T-cell (primary cell): ENCODE results near the gene EPN1. TPM values are rescaled to one million over a fixed set of nuclear protein-coding genes. Genes with fewer than 3 reads are reported as not detected.
A peak's percentile ranks its signal among the peaks of the same experiment; 100 is the strongest.

Experiments used
- ATAC-seq, 4 experiments: fragments of 200-7000 bp in 3 of 4; fragments of 150-1000 bp in 1 of 4; cut with Tn5 transposase; replicated peaks in 1 of 4; 1 replicate in 3 of 4; 2 replicates in 1 of 4; pipeline ENCODE4 v1.10.0; 2021; ENCODE audit warnings: moderate library complexity in 3 of 4, mild to moderate bottlenecking in 2 of 4, moderate number of reproducible peaks in 1 of 4
- CTCF ChIA-PET, 2 donors: fragments of 300-600 bp; sonication (Branson Sonifier 250); formaldehyde crosslinking; loops; one replicate each; lab custom pipeline; 2022; ENCODE audit warnings: antibody characterized with exemption in 2 of 2; lab: Charles Lee
- POLR2A ChIA-PET, 2 donors: fragments of 300-600 bp; sonication (Branson Sonifier 250); formaldehyde crosslinking; loops; one replicate each; lab custom pipeline; 2022; ENCODE audit warnings: antibody characterized with exemption in 2 of 2; lab: Charles Lee
- DNase-seq, 35 experiments: peaks; one replicate each; pipeline versions ENCODE4 v3.0.0 to v3.0.0-alpha.2; 2013 to 2023
- H3K27ac ChIP-seq: one replicate; pipeline ENCODE4 v1.5.1; 2013; ENCODE audit warnings: low read length
- H3K27me3 ChIP-seq, 2 experiments: replicated peaks in 1 of 2; 1 replicate in 1 of 2; 2 replicates in 1 of 2; pipeline versions ENCODE4 v1.6.1 to v1.7.0; 2013; ENCODE audit warnings: low read length in 1 of 2, mixed read lengths in 1 of 2; ENCODE audit not compliant: control insufficient read depth in 2 of 2, insufficient read depth in 2 of 2; ENCODE audit errors: extremely low read depth in 1 of 2
- H3K36me3 ChIP-seq, 2 donors: 1 replicate in 1 of 2; 2 replicates in 1 of 2; pipeline versions ENCODE4 v1.6.1 to v1.7.0; 2013; ENCODE audit warnings: low read length in 1 of 2; ENCODE audit not compliant: control insufficient read depth in 2 of 2, insufficient read depth in 1 of 2; ENCODE audit errors: extremely low read depth in 1 of 2
- H3K4me1 ChIP-seq, 2 experiments: 1 replicate in 1 of 2; 2 replicates in 1 of 2; pipeline versions ENCODE4 v1.6.1 to v1.7.0; 2013; ENCODE audit warnings: low read length in 2 of 2, mixed read lengths in 1 of 2; ENCODE audit not compliant: insufficient read depth in 2 of 2, control insufficient read depth in 1 of 2; ENCODE audit errors: extremely low read depth in 1 of 2
- H3K4me3 ChIP-seq, 2 donors: 1 replicate in 1 of 2; 2 replicates in 1 of 2; pipeline versions ENCODE4 v1.5.1 to v1.7.0; 2013; ENCODE audit warnings: mild to moderate bottlenecking in 2 of 2, low read length in 1 of 2, moderate library complexity in 1 of 2; ENCODE audit not compliant: control insufficient read depth in 1 of 2; ENCODE audit errors: extremely low read depth in 1 of 2
- H3K9me3 ChIP-seq: 2 replicates; pipeline ENCODE4 v1.7.0; 2013
- H3K27ac Mint-ChIP-seq, 2 donors: one replicate each; pipeline ENCODE4 v1.8.0; 2020 to 2021; ENCODE audit warnings: mild to moderate bottlenecking in 2 of 2, mixed read lengths in 2 of 2
- H3K27me3 Mint-ChIP-seq, 2 donors: one replicate each; pipeline ENCODE4 v1.8.0; 2021 to 2022; ENCODE audit warnings: mixed read lengths in 2 of 2
- H3K36me3 Mint-ChIP-seq: one replicate; pipeline ENCODE4 v1.8.0; 2021; ENCODE audit warnings: mixed read lengths
- H3K4me1 Mint-ChIP-seq, 3 donors: one replicate each; pipeline ENCODE4 v1.8.0; 2020 to 2022; ENCODE audit warnings: mixed read lengths in 3 of 3, mild to moderate bottlenecking in 1 of 3
- H3K4me3 Mint-ChIP-seq, 3 donors: one replicate each; pipeline ENCODE4 v1.8.0; 2020 to 2022; ENCODE audit warnings: mild to moderate bottlenecking in 3 of 3, mixed read lengths in 3 of 3, moderate library complexity in 3 of 3
- H3K9me3 Mint-ChIP-seq, 3 donors: one replicate each; pipeline ENCODE4 v1.8.0; 2020 to 2022; ENCODE audit warnings: mixed read lengths in 3 of 3
- WGBS: methylation state at CpG from one replicate; pipeline ENCODE4 v1.1.5; 2013; ENCODE audit warnings: missing lambda C conversion rate; ENCODE audit not compliant: insufficient coverage; 5-methylcytosine and 5-hydroxymethylcytosine counted together
- total RNA-seq, 35 experiments: library from RNA in 6 of 35; stranded (reverse) in 6 of 35; fragments of 120-200 nt in 1 of 35; gene quantifications; one replicate each; pipeline versions ENCODE4 v1.2.1 to v1.2.4 and lab custom pipeline; 2013 to 2026

EPN1 gene
- total RNA-seq, 5 donors from 2014 or later (not counting 1 experiment from before 2014, with no cell fraction given): 32.6 to 75.2 (median 60.6) TPM

GRCh38 chr19:55673465-55673864 is 1.6 kb upstream of the EPN1 start:
- Histone ChIP-seq H3K36me3 (peaks cover 21 to 34% of the 10 kb centered on the region in 2 donors), H3K27ac (peak overlapping the region; percentile 23), H3K4me3 (no peak overlapping the region), H3K4me1 (peaks cover 10 to 70% of the 10 kb centered on the region in 2 experiments), H3K9me3 (no peaks in the 10 kb centered on the region), H3K27me3 (no peaks in the 10 kb centered on the region)
- Mint-ChIP-seq H3K27ac (peak overlapping the region; percentile 52 to 86), H3K4me1 (peaks cover 64 to 66% (median 64%) of the 10 kb centered on the region in 3 donors), H3K9me3 (no peaks in the 10 kb centered on the region), H3K27me3 (no peaks in the 10 kb centered on the region), H3K36me3 (peaks cover 31% of the 10 kb centered on the region), H3K4me3 (peak overlapping the region in 2 of 3 donors; percentile 46 to 57)
- DNase-seq: no peak
- 83% methylated on average over 1 of the region's 9 CpGs for WGBS
- ChIA-PET POLR2A (no interaction called here), CTCF (interaction anchor here (0.5 to 0.9 kb wide), 5 partner anchors 11 to 480 kb away, joined by 3 to 4 read pairs (median 3); no protein-coding TSS in a partner anchor)
- no peak for ATAC-seq

DNA sequence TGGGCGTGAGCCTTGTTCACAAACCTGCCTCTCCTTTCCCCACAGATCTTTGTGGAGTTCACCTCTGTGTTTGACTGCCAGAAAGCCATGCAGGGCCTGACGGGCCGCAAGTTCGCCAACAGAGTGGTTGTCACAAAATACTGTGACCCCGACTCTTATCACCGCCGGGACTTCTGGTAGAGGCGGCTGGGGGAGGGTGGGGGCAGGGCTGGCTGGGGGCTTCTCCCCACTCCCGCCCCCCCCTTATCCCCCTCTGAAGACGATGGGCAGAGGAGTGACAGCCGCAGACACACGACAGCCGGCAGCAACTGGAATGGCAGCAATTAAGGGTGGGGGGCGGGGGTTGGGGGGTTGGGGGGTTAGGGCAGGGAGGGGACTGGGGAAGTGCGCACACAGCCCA is 1.1 kb upstream of the EPN1 start:
- DNase-seq: no peak
- CTCF ChIA-PET: interaction anchor here in 1 of 2 donors (0.7 kb wide), 1 partner anchor 481 kb away, joined by 3 read pairs; no protein-coding TSS in a partner anchor

GRCh38 chr19:55674459-55674840 is 576 bp upstream of the EPN1 start:
- Mint-ChIP-seq H3K4me1 (peaks cover 68 to 73% (median 70%) of the 10 kb centered on the region in 3 donors), H3K4me3 (peak overlapping the region; percentile 61 to 95 (median 68)), H3K27me3 (no peaks in the 10 kb centered on the region), H3K9me3 (no peaks in the 10 kb centered on the region), H3K36me3 (peaks cover 38% of the 10 kb centered on the region), H3K27ac (peak overlapping the region; percentile 57 to 74)
- Histone ChIP-seq H3K27me3 (no peaks in the 10 kb centered on the region), H3K4me1 (peaks cover 10 to 71% of the 10 kb centered on the region in 2 experiments), H3K27ac (peak overlapping the region; percentile 82), H3K36me3 (peaks cover 26 to 34% of the 10 kb centered on the region in 2 donors), H3K9me3 (no peaks in the 10 kb centered on the region), H3K4me3 (peak overlapping the region in 1 of 2 donors; percentile 75)
- DNase-seq (no peak), ATAC-seq (no peak)
- ChIA-PET POLR2A (no interaction called here), CTCF (no interaction called here)
- WGBS: 25% methylated on average over 11 of the region's 17 CpGs

More for the DNA sequence above, 1.1 kb upstream of the EPN1 start:
- POLR2A ChIA-PET: no interaction called here
- H3K4me1 ChIP-seq: peaks cover 10 to 70% of the 10 kb centered on the region in 2 experiments
- no peaks in the 10 kb centered on the region for H3K9me3 ChIP-seq
- ATAC-seq: no peak
- H3K4me3 ChIP-seq: no peak overlapping the region
- H3K4me1 Mint-ChIP-seq: peaks cover 67 to 70% (median 68%) of the 10 kb centered on the region in 3 donors
- H3K27me3 Mint-ChIP-seq: no peaks in the 10 kb centered on the region
- H3K9me3 Mint-ChIP-seq: no peaks in the 10 kb centered on the region
- peaks cover 25 to 34% of the 10 kb centered on the region in 2 donors for H3K36me3 ChIP-seq
- no peaks in the 10 kb centered on the region for H3K27me3 ChIP-seq
- H3K27ac ChIP-seq: peak overlapping the region; percentile 82
- H3K4me3 Mint-ChIP-seq: peak overlapping the region; percentile 46 to 95 (median 57)
- H3K27ac Mint-ChIP-seq: peak overlapping the region; percentile 7 to 86
- H3K36me3 Mint-ChIP-seq: peaks cover 35% of the 10 kb centered on the region
- whole genome bisulfite sequencing: no CpG with 5 or more reads among the region's 15 CpGs

DNA sequence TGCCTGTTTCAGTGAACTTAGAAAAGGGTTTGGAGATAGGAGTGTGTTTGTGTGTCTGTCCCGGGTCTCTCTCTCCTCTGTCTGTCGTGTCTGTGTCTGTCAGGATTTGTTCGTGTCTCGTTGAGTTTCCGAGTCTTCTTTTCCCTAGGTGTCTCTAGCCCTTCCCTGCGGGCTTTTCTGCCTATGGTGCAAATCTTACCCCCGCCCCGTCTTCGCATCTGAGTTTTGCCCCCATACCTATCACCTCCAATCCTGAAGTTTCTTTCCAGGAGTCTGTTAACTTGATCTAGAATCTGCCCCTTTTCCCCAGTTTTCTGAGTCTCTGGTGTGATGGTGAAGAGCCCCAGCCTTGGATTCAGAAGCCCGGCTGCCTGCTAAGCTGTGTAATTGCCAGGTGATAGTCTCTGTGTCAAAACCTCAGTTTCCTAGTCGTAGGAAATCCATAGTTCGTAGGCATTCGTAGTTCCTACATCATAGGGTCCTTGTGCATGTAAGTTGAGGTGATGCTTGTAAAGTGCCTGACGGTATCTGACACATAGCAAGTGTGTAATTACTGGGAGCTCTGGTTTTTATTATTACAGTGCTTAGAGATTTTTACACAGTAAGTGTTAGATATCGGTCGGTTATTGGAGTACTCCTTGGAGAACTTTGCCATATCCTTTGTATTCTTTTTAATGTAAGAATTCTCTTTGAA is 782 bp downstream of the EPN1 start:
- Histone ChIP-seq H3K9me3 (no peaks in the 10 kb centered on the region), H3K4me1 (peaks cover 10 to 70% of the 10 kb centered on the region in 2 experiments), H3K27me3 (no peaks in the 10 kb centered on the region), H3K27ac (peak overlapping the region; percentile 72), H3K4me3 (peak overlapping the region; percentile 75 to 91), H3K36me3 (peaks cover 16 to 34% of the 10 kb centered on the region in 2 donors)
- 10% methylated on average over 7 of the region's 16 CpGs for WGBS
- H3K27me3 Mint-ChIP-seq: no peaks in the 10 kb centered on the region
- peak overlapping the region; percentile 95 for H3K27ac Mint-ChIP-seq
- H3K4me1 Mint-ChIP-seq: peaks cover 65 to 77% (median 72%) of the 10 kb centered on the region in 3 donors
- ChIA-PET POLR2A (interaction anchor here in 1 of 2 donors (0.5 kb wide), 1 partner anchor 52 kb away, joined by 9 read pairs; the partner anchor contains the start of gene ZNF784), CTCF (no interaction called here)
- no peaks in the 10 kb centered on the region for H3K9me3 Mint-ChIP-seq
- H3K36me3 Mint-ChIP-seq: peaks cover 35% of the 10 kb centered on the region
- H3K4me3 Mint-ChIP-seq: peak overlapping the region; percentile 95 to 98 (median 96)
- DNase-seq: no peak
- ATAC-seq: no peak

DNA sequence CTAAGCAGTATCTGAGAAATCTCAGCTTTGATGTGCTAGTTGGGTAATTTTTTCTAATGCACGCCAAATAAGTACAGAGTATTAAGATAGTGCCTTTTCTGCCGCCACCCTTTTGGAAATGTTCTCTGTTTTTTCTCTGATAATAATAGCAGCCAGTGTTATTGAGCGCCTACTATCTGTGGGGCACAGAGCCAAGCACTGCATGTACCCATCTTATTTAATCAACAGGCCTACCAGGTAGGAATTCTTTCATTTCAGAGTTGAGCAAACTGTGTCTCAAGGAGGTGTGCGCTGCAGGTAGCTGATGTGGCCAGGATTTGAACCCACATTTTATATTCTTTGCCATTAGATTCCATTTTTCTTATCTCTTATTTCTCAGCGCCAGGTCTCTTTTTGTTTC is 1.4 kb downstream of the EPN1 start:
- H3K4me3 Mint-ChIP-seq: peak overlapping the region; percentile 95 to 98 (median 96)
- Histone ChIP-seq H3K27me3 (no peaks in the 10 kb centered on the region), H3K36me3 (peaks cover 15 to 37% of the 10 kb centered on the region in 2 donors), H3K4me1 (peaks cover 10 to 72% of the 10 kb centered on the region in 2 experiments), H3K4me3 (no peak overlapping the region), H3K27ac (no peak overlapping the region), H3K9me3 (no peaks in the 10 kb centered on the region)
- POLR2A ChIA-PET: no interaction called here
- 100% methylated on average over 2 of the region's 5 CpGs for WGBS
- no peaks in the 10 kb centered on the region for H3K9me3 Mint-ChIP-seq
- peak overlapping the region; percentile 16 to 61 for H3K27ac Mint-ChIP-seq
- H3K36me3 Mint-ChIP-seq: peaks cover 31% of the 10 kb centered on the region
- H3K27me3 Mint-ChIP-seq: no peaks in the 10 kb centered on the region
- ATAC-seq (no peak), DNase-seq (no peak)
- CTCF ChIA-PET: no interaction called here
- peaks cover 59 to 73% (median 67%) of the 10 kb centered on the region in 3 donors for H3K4me1 Mint-ChIP-seq

DNA sequence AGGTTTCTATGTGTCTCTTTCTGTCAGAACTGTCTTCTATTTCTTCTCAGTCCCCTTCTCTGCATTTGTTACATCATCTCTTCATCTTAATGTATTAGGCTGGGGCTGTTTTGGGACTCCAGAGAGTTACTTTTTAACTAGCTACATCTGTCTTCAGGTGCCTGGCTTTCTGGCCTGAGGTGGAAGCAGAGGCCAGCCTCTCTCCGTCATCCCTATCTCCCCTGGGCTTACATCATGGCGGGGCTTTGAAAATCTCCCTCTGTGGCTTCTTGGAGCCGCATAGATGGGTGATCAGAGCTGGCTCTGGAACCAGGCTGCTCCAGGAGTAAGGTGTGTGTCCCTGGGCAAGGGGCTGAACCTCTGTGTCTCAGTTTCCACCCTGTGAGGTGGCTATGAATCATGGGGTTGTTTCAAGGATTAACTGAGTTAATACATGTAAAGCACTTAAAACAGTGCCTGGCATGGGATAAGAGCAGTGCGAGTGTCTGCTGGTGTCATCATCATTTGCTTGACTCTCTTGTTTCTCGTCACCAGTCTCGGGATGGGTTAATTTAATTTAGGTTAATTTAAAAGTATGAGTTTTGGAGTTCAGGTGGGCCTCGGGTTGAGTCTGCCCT is 2.0 kb downstream of the EPN1 start:
- H3K9me3 ChIP-seq: no peaks in the 10 kb centered on the region
- WGBS: 44% methylated on average over 1 of the region's 7 CpGs
- Mint-ChIP-seq H3K4me3 (peak overlapping the region; percentile 95 to 98 (median 96)), H3K27ac (peak overlapping the region; percentile 16 to 61), H3K27me3 (no peaks in the 10 kb centered on the region), H3K36me3 (peaks cover 31% of the 10 kb centered on the region), H3K9me3 (no peaks in the 10 kb centered on the region), H3K4me1 (peaks cover 56 to 71% (median 64%) of the 10 kb centered on the region in 3 donors)
- peaks cover 19 to 43% of the 10 kb centered on the region in 2 donors for H3K36me3 ChIP-seq
- no peak for DNase-seq
- H3K27me3 ChIP-seq: no peaks in the 10 kb centered on the region
- no peak overlapping the region for H3K27ac ChIP-seq
- peaks cover 10 to 69% of the 10 kb centered on the region in 2 experiments for H3K4me1 ChIP-seq
- ChIA-PET CTCF (no interaction called here), POLR2A (no interaction called here)
- ATAC-seq: no peak
- no peak overlapping the region for H3K4me3 ChIP-seq
